ENCODE data around the gene SLC6A12. TPM values are rescaled to one million over a fixed set of nuclear protein-coding genes. Genes with fewer than 3 reads are reported as not detected.
"Not testable (repeated sequence)": the region's sequence is repeated elsewhere in the genome, so short reads cannot be mapped to it uniquely, and the experiment has no call there.

The SLC6A12 gene
- total RNA-seq, 2 donors from 2014 or later: 0.16 to 2.5 TPM

GRCh38 chr12:191541-191940, 22.4 kb downstream of the SLC6A12 start:
- no peak overlapping the region for H3K9ac ChIP-seq (ENCODE audit: low read depth in 2 of 2, low read length in 2 of 2)
- no peaks in the 10 kb centered on the region for H3K27me3 ChIP-seq
- no peak for DNase-seq
- H3K27ac ChIP-seq: no peak overlapping the region
- intact Hi-C loops (cut with DNase I): no loop called here
- TF ChIP-seq CTCF (IDR thresholded peaks at IDR 0.05): no peak
- no peak overlapping the region for H3K4me3 ChIP-seq
- H3K9me3 ChIP-seq: no peaks in the 10 kb centered on the region
- H3K4me1 ChIP-seq: no peaks in the 10 kb centered on the region
- H3K36me3 ChIP-seq: no peaks in the 10 kb centered on the region

- H3K9me3 ChIP-seq: no peaks in the 10 kb centered on the region
- H3K4me3 ChIP-seq: no peak overlapping the region
- TF ChIP-seq CTCF (IDR thresholded peaks at IDR 0.05): no peak
- no peak overlapping the region for H3K27ac ChIP-seq
- no peak for DNase-seq
- H3K36me3 ChIP-seq: no peaks in the 10 kb centered on the region
- H3K4me1 ChIP-seq: no peaks in the 10 kb centered on the region
- no peak overlapping the region for H3K9ac ChIP-seq (ENCODE audit: low read depth in 2 of 2, low read length in 2 of 2)
- H3K27me3 ChIP-seq: no peaks in the 10 kb centered on the region
- intact Hi-C loops (cut with DNase I): no loop called here
Measured at GRCh38 chr12:190881-191280, 23.1 kb downstream of the SLC6A12 start.

- no peak overlapping the region for H3K27ac ChIP-seq
- H3K4me1 ChIP-seq: no peaks in the 10 kb centered on the region
- no peak for TF ChIP-seq CTCF (IDR thresholded peaks at IDR 0.05)
- no peak overlapping the region for H3K9ac ChIP-seq (ENCODE audit: low read depth in 2 of 2, low read length in 2 of 2)
- H3K36me3 ChIP-seq: no peaks in the 10 kb centered on the region
- no peaks in the 10 kb centered on the region for H3K27me3 ChIP-seq
- H3K9me3 ChIP-seq: no peaks in the 10 kb centered on the region
- intact Hi-C loops (cut with DNase I): no loop called here
- no peak overlapping the region for H3K4me3 ChIP-seq
- no peak for DNase-seq
Measured at GRCh38 chr12:189622-189962, 24.4 kb downstream of the SLC6A12 start.

GRCh38 chr12:188910-189621, 24.9 kb downstream of the SLC6A12 start:
- H3K4me3 ChIP-seq: peak overlapping the region; percentile 43
- peak; percentile 51 for TF ChIP-seq CTCF (IDR thresholded peaks at IDR 0.05)
- H3K9me3 ChIP-seq: no peaks in the 10 kb centered on the region
- H3K4me1 ChIP-seq: no peaks in the 10 kb centered on the region
- no peak overlapping the region for H3K9ac ChIP-seq (ENCODE audit: low read depth in 2 of 2, low read length in 2 of 2)
- H3K36me3 ChIP-seq: no peaks in the 10 kb centered on the region
- no peak for DNase-seq
- intact Hi-C loops (cut with DNase I): no loop called here
- H3K27me3 ChIP-seq: no peaks in the 10 kb centered on the region
- no peak overlapping the region for H3K27ac ChIP-seq

GRCh38 chr12:187986-188909, 25.7 kb downstream of the SLC6A12 start:
- intact Hi-C loops (cut with DNase I); H3K4me1 ChIP-seq; H3K36me3 ChIP-seq; H3K9me3 ChIP-seq; DNase-seq; H3K9ac ChIP-seq (ENCODE audit: low read depth in 2 of 2, low read length in 2 of 2); H3K27ac ChIP-seq; H3K27me3 ChIP-seq: not testable (repeated sequence)
- peak overlapping the region; percentile 43 for H3K4me3 ChIP-seq
